GM21526 (cell line): ENCODE data around the gene DNAH8.

Source experiments
- ATAC-seq: cut with Tn5 transposase; IDR thresholded peaks from one replicate; pipeline ENCODE4 v1.9.1; 2021; ENCODE audit warnings: moderate library complexity; ENCODE audit not compliant: unreplicated experiment, low FRiP score

Gene DNAH8

GRCh38 chr6:38943964-38944363 is 228.9 kb downstream of the DNAH8 start:
- no peak for ATAC-seq

- no peak for ATAC-seq
These were observed 229.7 kb downstream of the DNAH8 start for GRCh38 chr6:38944655-38945279.

GRCh38 chr6:38955861-38956260 is 240.8 kb downstream of the DNAH8 start:
- ATAC-seq: no peak

- ATAC-seq: no peak
These were observed 242.3 kb downstream of the DNAH8 start for GRCh38 chr6:38957426-38957825.

- ATAC-seq: no peak
These were observed 244.0 kb downstream of the DNAH8 start for GRCh38 chr6:38959138-38959537.

GRCh38 chr6:38968702-38969149 is 253.6 kb downstream of the DNAH8 start:
- no peak for ATAC-seq

GRCh38 chr6:38973178-38974057 is 258.3 kb downstream of the DNAH8 start:
- ATAC-seq: no peak

- ATAC-seq: no peak
These were observed 259.5 kb downstream of the DNAH8 start for GRCh38 chr6:38974389-38975151.

- ATAC-seq: no peak
These were observed 260.5 kb downstream of the DNAH8 start for GRCh38 chr6:38975621-38976049.

GRCh38 chr6:38976051-38976450 is 260.9 kb downstream of the DNAH8 start:
- ATAC-seq: no peak

- ATAC-seq: no peak
These were observed 261.8 kb downstream of the DNAH8 start for GRCh38 chr6:38976801-38977500.

- no peak for ATAC-seq
These were observed 263.1 kb downstream of the DNAH8 start for GRCh38 chr6:38978139-38978704.

- no peak for ATAC-seq
These were observed 267.4 kb downstream of the DNAH8 start for GRCh38 chr6:38982470-38982869.

- ATAC-seq: no peak
These were observed 269.6 kb downstream of the DNAH8 start for GRCh38 chr6:38984723-38985122.

- ATAC-seq: no peak
These were observed 270.7 kb downstream of the DNAH8 start for GRCh38 chr6:38985839-38986238.

- ATAC-seq: no peak
These were observed 272.4 kb downstream of the DNAH8 start for GRCh38 chr6:38987503-38987902.

- no peak for ATAC-seq
These were observed 273.8 kb downstream of the DNAH8 start for GRCh38 chr6:38988736-38989449.

- ATAC-seq: no peak
These were observed 275.4 kb downstream of the DNAH8 start for GRCh38 chr6:38990475-38990874.

GRCh38 chr6:38996676-38997075 is 281.6 kb downstream of the DNAH8 start:
- ATAC-seq: no peak
